ENCODE results near the gene CENPVL2.
"Not testable (repeated sequence)": the region's sequence is repeated elsewhere in the genome, so short reads cannot be mapped to it uniquely, and the experiment has no call there.

The CENPVL2 gene

DNA sequence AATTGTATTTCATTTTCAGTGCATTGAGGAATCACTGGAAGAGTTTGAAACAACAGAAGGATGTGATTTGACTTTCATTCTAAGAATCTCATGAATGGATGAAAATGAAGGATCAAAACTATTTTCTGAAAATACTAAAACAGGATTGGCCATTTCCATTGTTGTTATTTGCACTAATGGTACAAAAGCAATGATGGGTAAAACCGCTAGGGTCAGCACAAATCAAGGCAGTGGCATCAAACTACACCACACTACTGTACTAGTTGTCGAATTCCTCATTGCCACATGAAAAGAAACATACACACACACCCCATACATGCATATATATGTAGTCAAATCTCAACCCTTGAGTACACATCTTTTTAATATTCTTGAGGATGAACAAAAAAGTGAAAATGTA, 39.3 kb downstream of the CENPVL2 start:
- Histone ChIP-seq H3K9ac (ENCODE audit: low read depth in 1 of 2, low read length in 2 of 2) (no peak overlapping the region), H3K27ac (ENCODE audit: low read depth, low read length) (no peak overlapping the region), H3K9me3 (ENCODE audit: control insufficient read depth in 1 of 2, low read length in 2 of 2) (no peaks in the 10 kb centered on the region), H3K27me3 (ENCODE audit: control insufficient read depth in 1 of 2, insufficient read depth in 2 of 2, low read length in 2 of 2) (no peaks in the 10 kb centered on the region), H3K4me1 (ENCODE audit: control insufficient read depth in 1 of 2, insufficient read depth in 2 of 2, low read length in 2 of 2) (no peaks in the 10 kb centered on the region), H3K4me3 (ENCODE audit: low read depth in 1 of 2, low read length in 2 of 2) (no peak overlapping the region), H3K36me3 (ENCODE audit: control insufficient read depth in 1 of 2, insufficient read depth in 2 of 2, low read length in 2 of 2) (no peaks in the 10 kb centered on the region)

DNA sequence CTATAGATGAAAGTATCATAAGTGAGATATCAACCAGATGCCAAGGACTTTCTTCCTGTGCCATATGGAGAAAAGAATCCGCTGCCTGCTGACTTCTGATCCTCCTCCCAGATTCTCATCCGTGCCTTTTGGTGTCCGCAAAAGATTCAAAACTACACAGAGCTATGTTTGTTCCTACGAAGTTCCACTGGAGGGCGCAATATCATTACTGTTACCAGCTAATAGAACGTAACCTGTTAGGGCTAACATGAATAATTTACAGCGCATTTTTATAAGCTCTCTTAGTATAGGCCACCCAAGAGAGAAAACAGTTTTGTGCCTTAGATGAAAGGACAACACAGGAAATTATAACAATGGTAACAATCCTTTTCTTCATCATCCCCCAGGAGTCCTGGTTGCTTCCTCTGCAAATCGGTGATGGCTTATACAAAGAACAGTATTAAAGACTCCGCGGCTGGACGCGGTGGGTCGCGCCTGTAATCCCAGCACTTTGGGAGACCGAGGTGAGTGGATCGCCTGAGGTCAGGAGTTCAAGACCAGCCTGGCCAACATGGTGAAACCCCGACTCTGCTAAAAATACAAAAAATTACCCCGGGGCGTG, 41.1 kb downstream of the CENPVL2 start:
- H3K27me3 ChIP-seq (ENCODE audit: control insufficient read depth in 1 of 2, insufficient read depth in 2 of 2, low read length in 2 of 2) = peaks cover 0 to 3% of the 10 kb centered on the region in 2 donors
- no peaks in the 10 kb centered on the region for H3K4me1 ChIP-seq (ENCODE audit: control insufficient read depth in 1 of 2, insufficient read depth in 2 of 2, low read length in 2 of 2)
- H3K4me3 ChIP-seq (ENCODE audit: low read depth in 1 of 2, low read length in 2 of 2) = no peak overlapping the region

DNA sequence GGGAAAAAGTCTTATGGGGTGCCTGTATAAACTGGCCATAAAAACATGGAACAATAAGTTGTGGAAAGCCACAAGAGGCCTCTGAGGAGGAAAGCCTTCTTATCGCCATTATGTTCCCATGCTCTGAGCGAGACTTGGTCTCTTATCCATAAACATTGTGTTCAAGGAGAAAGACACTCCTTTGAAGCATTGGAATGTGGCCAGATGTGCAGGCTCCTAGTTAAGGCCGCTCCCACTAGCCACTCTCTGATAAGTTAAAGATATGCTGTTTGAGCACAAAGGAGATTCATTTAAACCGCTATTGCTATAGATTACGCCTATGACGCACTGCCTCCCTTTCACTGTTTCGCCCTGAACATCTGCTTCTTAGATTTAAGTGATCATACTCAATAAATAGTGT, 46.1 kb downstream of the CENPVL2 start:
- H3K9ac ChIP-seq (ENCODE audit: low read depth in 1 of 2, low read length in 2 of 2); H3K4me1 ChIP-seq (ENCODE audit: control insufficient read depth in 1 of 2, insufficient read depth in 2 of 2, low read length in 2 of 2); H3K36me3 ChIP-seq (ENCODE audit: control insufficient read depth in 1 of 2, insufficient read depth in 2 of 2, low read length in 2 of 2); H3K9me3 ChIP-seq (ENCODE audit: control insufficient read depth in 1 of 2, low read length in 2 of 2); H3K27ac ChIP-seq (ENCODE audit: low read depth, low read length); H3K4me3 ChIP-seq (ENCODE audit: low read depth in 1 of 2, low read length in 2 of 2); H3K27me3 ChIP-seq (ENCODE audit: control insufficient read depth in 1 of 2, insufficient read depth in 2 of 2, low read length in 2 of 2): not testable (repeated sequence)

More for the DNA sequence above, 41.1 kb downstream of the CENPVL2 start:
- Histone ChIP-seq H3K36me3 (ENCODE audit: control insufficient read depth in 1 of 2, insufficient read depth in 2 of 2, low read length in 2 of 2) (no peaks in the 10 kb centered on the region), H3K9me3 (ENCODE audit: control insufficient read depth in 1 of 2, low read length in 2 of 2) (no peaks in the 10 kb centered on the region), H3K27ac (ENCODE audit: low read depth, low read length) (no peak overlapping the region), H3K9ac (ENCODE audit: low read depth in 1 of 2, low read length in 2 of 2) (no peak overlapping the region)
